Upper lobe of right lung (tissue), 1 donor: ENCODE measurements around the gene FOXG1. TPM values are rescaled to one million over a fixed set of nuclear protein-coding genes. Genes with fewer than 3 reads are reported as not detected.

Experiments
- ATAC-seq: fragments of 200-7000 bp; cut with Tn5 transposase; one replicate; pipeline ENCODE4 v1.9.1; 2020; ENCODE audit warnings: mild to moderate bottlenecking, moderate library complexity
- DNase-seq: peaks from one replicate; pipeline ENCODE4 v3.0.0-alpha.2; 2020
- H3K27ac ChIP-seq: fragments of 200-600 bp; one replicate; pipeline ENCODE4 v1.8.0; 2022
- H3K27me3 ChIP-seq: fragments of 200-600 bp; one replicate; pipeline ENCODE4 v1.8.0; 2022; ENCODE audit warnings: mild to moderate bottlenecking
- H3K36me3 ChIP-seq: fragments of 200-600 bp; one replicate; pipeline ENCODE4 v1.8.0; 2022
- H3K4me1 ChIP-seq: fragments of 200-600 bp; one replicate; pipeline ENCODE4 v1.8.0; 2022
- H3K4me3 ChIP-seq: fragments of 200-600 bp; one replicate; pipeline ENCODE4 v1.8.0; 2022; ENCODE audit warnings: mild to moderate bottlenecking
- H3K9me3 ChIP-seq: fragments of 200-600 bp; one replicate; pipeline ENCODE4 v1.8.0; 2022
- intact Hi-C: fragments of 100-400 bp; cut with DNase I; formaldehyde crosslinking; loops from one replicate; pipeline ENCODE4 v1.11.0; 2022
- total RNA-seq: library from RNA; stranded (reverse); fragmentation: NEBNext Ultra II Directional; extraction: Animal tissue kit (Norgen Biotek cat#: 25700); gene quantifications from one replicate; pipeline ENCODE4 v1.2.1, GENCODE V29; 2021
- TF ChIP-seq, protein P1 (sequence below): fragments of 200-600 bp; IDR thresholded peaks from one replicate; pipeline ENCODE4 v1.8.0; 2022; ENCODE audit warnings: antibody characterized with exemption
- donor health status: DM: no; HTN: yes; CAD: no; lungs with severe emphysema.

The FOXG1 gene
- total RNA-seq, 1 donor from 2014 or later, result not detected

DNA sequence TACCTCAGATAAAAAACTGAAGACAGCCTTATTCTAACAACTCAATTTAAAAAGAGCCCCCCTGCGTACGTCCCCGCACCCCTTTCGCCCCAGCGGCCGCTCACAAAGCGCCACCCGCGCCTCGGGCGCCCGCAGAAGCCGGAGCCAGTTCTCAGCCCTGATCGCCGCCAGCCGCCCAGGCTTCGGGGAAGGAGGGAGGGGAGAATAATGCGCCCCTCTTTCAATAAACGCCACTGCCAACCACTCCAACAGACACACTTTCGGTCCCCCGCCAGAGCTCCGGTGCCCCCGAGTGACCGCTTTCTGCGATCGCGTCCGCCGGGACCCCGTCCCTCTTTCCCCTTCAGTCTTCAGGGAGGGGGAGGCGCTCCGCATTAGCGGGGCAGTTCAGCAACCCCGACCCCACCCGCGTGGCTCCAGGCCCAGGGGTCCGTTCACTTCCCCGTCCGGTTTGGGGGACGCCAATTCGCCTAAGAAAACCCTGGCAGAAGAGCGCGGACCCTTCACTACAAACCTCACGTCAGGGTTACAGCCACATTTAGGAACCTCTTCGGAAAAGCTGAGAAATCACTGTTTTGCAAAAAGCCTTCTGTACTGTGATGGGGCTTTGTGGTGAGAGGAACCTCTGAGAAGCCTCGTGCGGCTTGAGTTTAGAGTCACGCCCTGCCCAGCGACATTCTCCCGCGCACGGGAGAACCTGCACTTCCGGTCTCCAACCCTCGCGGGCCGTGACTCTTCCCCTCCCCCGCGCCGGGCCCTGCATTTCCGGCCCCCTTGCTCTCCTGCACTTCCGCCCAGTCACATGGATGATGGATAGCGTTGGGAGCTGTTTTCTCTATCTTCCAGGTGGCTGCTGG is 18.7 kb downstream of the FOXG1 start:
- DNase-seq (no peak), ATAC-seq (peak; percentile 19)
- Histone ChIP-seq H3K27me3 (peaks cover 60% of the 10 kb centered on the region), H3K4me3 (peak overlapping the region; percentile 4), H3K4me1 (no peaks in the 10 kb centered on the region), H3K9me3 (no peaks in the 10 kb centered on the region), H3K27ac (no peak overlapping the region), H3K36me3 (no peaks in the 10 kb centered on the region)
- intact Hi-C loops, result no loop called here
- TF ChIP-seq, protein P1, sequence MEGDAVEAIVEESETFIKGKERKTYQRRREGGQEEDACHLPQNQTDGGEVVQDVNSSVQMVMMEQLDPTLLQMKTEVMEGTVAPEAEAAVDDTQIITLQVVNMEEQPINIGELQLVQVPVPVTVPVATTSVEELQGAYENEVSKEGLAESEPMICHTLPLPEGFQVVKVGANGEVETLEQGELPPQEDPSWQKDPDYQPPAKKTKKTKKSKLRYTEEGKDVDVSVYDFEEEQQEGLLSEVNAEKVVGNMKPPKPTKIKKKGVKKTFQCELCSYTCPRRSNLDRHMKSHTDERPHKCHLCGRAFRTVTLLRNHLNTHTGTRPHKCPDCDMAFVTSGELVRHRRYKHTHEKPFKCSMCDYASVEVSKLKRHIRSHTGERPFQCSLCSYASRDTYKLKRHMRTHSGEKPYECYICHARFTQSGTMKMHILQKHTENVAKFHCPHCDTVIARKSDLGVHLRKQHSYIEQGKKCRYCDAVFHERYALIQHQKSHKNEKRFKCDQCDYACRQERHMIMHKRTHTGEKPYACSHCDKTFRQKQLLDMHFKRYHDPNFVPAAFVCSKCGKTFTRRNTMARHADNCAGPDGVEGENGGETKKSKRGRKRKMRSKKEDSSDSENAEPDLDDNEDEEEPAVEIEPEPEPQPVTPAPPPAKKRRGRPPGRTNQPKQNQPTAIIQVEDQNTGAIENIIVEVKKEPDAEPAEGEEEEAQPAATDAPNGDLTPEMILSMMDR, result no peak

GRCh38 chr14:28807518-28807917 is 40.9 kb downstream of the FOXG1 start:
- ATAC-seq (no peak), DNase-seq (no peak)
- TF ChIP-seq, protein P1, result no peak
- Histone ChIP-seq H3K4me1 (no peaks in the 10 kb centered on the region), H3K36me3 (no peaks in the 10 kb centered on the region), H3K27me3 (no peaks in the 10 kb centered on the region), H3K9me3 (no peaks in the 10 kb centered on the region), H3K27ac (no peak overlapping the region), H3K4me3 (no peak overlapping the region)
- intact Hi-C loops, result no loop called here

DNA sequence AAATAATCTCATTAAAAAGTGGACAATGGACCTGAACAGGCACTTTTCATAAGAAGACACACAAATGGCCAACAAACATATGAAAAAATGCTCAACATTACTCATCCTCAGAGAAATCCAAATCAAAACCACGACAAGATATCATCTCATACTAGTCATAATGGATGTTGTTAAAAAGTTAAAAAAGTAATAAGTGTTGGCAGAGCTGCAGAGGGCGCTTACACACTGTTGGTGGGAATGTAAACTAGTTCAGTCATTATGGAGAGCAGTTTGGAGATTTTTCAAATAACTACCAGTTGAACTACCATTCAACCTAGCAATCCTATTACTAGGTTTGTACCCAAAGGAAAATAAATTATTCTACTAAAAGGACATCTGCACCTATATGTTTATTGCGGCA is 47.2 kb downstream of the FOXG1 start:
- H3K27ac ChIP-seq, result no peak overlapping the region
- intact Hi-C loops, result no loop called here
- H3K27me3 ChIP-seq, result no peaks in the 10 kb centered on the region
- ATAC-seq (no peak), DNase-seq (no peak)
- H3K36me3 ChIP-seq, result no peaks in the 10 kb centered on the region
- no peak overlapping the region for H3K4me3 ChIP-seq
- TF ChIP-seq, protein P1, result no peak
- no peaks in the 10 kb centered on the region for H3K9me3 ChIP-seq
- no peaks in the 10 kb centered on the region for H3K4me1 ChIP-seq
